Prostate gland (tissue), 2 donors: ENCODE data around the gene USP24.

Experiments
- POLR2A ChIP-seq: fragments of 450-650 bp; IDR thresholded peaks from one replicate; pipeline ENCODE4 v1.6.1; 2016; ENCODE audit warnings: antibody characterized with exemption, mild to moderate bottlenecking
- TF ChIP-seq, protein P1 (sequence below), 4 experiments: fragments of 200-600 bp in 2 of 4; fragments of 450-650 bp in 2 of 4; sonication (generic) in 2 of 4; IDR thresholded peaks; 1 replicate in 3 of 4; 2 replicates in 1 of 4; pipeline ENCODE4 v1.5.1; 2016 to 2019; ENCODE audit warnings: antibody characterized with exemption in 4 of 4, mild to moderate bottlenecking in 2 of 4, moderate library complexity in 2 of 4

DNA sequence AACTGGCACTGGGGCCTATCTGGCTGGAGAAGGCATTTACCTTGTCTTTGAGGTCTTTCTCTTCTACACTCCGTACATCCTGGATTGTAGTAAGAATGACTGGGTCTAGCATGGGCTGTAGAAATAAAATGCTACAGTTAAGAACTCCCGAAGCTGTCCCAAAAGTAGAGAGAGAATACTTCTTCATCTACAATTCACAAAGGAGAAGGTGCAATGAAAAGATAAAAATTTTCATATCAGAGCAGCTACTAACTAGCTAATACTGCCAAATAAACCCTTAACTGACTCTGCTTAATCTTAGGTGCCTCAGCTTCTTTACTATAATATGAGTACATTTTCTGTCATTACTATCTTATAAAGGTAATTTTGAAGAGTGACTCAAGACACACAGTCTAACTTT, 55.6 kb downstream of the USP24 start:
- TF ChIP-seq, protein P1, sequence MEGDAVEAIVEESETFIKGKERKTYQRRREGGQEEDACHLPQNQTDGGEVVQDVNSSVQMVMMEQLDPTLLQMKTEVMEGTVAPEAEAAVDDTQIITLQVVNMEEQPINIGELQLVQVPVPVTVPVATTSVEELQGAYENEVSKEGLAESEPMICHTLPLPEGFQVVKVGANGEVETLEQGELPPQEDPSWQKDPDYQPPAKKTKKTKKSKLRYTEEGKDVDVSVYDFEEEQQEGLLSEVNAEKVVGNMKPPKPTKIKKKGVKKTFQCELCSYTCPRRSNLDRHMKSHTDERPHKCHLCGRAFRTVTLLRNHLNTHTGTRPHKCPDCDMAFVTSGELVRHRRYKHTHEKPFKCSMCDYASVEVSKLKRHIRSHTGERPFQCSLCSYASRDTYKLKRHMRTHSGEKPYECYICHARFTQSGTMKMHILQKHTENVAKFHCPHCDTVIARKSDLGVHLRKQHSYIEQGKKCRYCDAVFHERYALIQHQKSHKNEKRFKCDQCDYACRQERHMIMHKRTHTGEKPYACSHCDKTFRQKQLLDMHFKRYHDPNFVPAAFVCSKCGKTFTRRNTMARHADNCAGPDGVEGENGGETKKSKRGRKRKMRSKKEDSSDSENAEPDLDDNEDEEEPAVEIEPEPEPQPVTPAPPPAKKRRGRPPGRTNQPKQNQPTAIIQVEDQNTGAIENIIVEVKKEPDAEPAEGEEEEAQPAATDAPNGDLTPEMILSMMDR (IDR thresholded peaks at IDR 0.05) = no peak
- TF ChIP-seq POLR2A = no peak
